T-helper 17 cell (primary cell): ENCODE results near the gene SPATA9. TPM values are rescaled to one million over a fixed set of nuclear protein-coding genes. Genes with fewer than 3 reads are reported as not detected.
"Not testable (repeated sequence)": the region's sequence is repeated elsewhere in the genome, so short reads cannot be mapped to it uniquely, and the experiment has no call there.

Experiments used
- ATAC-seq: fragments of 150-1000 bp; cut with Tn5 transposase; 2 replicates; pipeline ENCODE4 v1.10.0; 2021; ENCODE audit warnings: mild to moderate bottlenecking, moderate library complexity
- DNase-seq, 3 donors: peaks; one replicate each; pipeline versions ENCODE4 v3.0.0 to v3.0.0-alpha.2; 2020 to 2021
- H3K9me3 ChIP-seq: one replicate; pipeline ENCODE4 v1.7.0; 2013; ENCODE audit warnings: low read length, mild to moderate bottlenecking; ENCODE audit not compliant: control insufficient read depth, poor library complexity, severe bottlenecking
- H3K27ac Mint-ChIP-seq: one replicate; pipeline ENCODE4 v1.8.0; 2022; ENCODE audit warnings: mild to moderate bottlenecking, moderate library complexity, mixed read lengths
- H3K27me3 Mint-ChIP-seq: one replicate; pipeline ENCODE4 v1.8.0; 2022; ENCODE audit warnings: mixed read lengths
- H3K36me3 Mint-ChIP-seq: one replicate; pipeline ENCODE4 v1.8.0; 2022; ENCODE audit warnings: low read depth, mixed read lengths
- H3K4me1 Mint-ChIP-seq: one replicate; pipeline ENCODE4 v1.8.0; 2022; ENCODE audit warnings: mild to moderate bottlenecking, mixed read lengths
- H3K4me3 Mint-ChIP-seq: one replicate; pipeline ENCODE4 v1.8.0; 2022; ENCODE audit warnings: mild to moderate bottlenecking, moderate library complexity, mixed read lengths
- total RNA-seq, 4 donors: library from RNA in 2 of 4; stranded (reverse) in 2 of 4; gene quantifications; one replicate each; pipeline ENCODE4 v1.2.3 and lab custom pipeline; 2022 to 2026

The SPATA9 gene
- total RNA-seq, 2 donors from 2014 or later, result not detected

DNA sequence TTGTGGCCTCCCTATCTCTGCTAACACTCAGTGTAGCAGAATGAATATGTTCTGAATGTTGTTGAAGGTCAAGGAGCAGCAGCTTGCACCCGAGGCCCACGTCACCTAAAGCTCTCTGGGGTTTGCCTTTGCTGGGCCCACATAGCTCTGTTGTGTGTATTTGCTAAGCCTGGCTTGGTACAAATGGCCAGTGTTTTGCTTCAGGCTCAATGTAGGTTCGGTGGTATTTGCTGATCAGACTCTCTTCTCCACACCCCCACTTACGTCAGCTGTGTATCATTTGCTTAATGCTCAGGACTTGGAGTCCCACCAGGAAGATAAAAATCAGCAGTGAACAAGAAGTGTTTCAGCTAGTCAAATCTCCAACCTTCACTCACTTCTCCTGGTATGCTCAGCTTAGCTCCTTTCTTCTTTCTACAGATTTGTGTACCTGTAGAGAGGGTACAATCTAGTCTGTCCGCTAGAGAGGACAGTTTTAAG lies 41.0 kb downstream of the SPATA9 start:
- ATAC-seq, result no peak
- DNase-seq, result no peak
- no peaks in the 10 kb centered on the region for H3K9me3 ChIP-seq
- H3K27me3 Mint-ChIP-seq, result peaks cover 11% of the 10 kb centered on the region
- no peak overlapping the region for H3K27ac Mint-ChIP-seq
- no peak overlapping the region for H3K4me3 Mint-ChIP-seq
- H3K36me3 Mint-ChIP-seq, result peaks cover 2% of the 10 kb centered on the region
- H3K4me1 Mint-ChIP-seq, result peaks cover 17% of the 10 kb centered on the region

DNA sequence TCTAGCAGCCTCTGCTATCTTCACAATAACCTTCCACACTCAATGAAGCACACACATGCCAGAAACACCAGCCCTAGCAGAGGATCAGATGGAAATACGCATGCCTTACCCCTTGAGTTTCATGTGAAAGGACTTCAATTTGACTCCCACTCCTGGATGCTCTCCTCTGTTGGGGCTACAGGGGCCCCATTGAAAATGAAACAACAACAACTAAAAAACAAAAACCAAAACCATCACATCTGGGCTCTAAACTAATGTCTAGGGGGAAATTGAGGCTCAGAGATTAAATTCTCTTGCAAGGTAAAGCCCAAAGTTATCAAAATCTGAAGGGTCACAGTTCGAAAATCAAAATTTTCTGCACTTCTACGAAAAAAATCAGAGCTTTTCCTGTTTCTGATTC lies 44.2 kb downstream of the SPATA9 start:
- Mint-ChIP-seq H3K27ac (no peak overlapping the region), H3K4me1 (peaks cover 4% of the 10 kb centered on the region), H3K36me3 (peaks cover 2% of the 10 kb centered on the region), H3K4me3 (no peak overlapping the region), H3K27me3 (peaks cover 16% of the 10 kb centered on the region)
- no peak for ATAC-seq
- DNase-seq, result no peak
- H3K9me3 ChIP-seq, result no peaks in the 10 kb centered on the region

DNA sequence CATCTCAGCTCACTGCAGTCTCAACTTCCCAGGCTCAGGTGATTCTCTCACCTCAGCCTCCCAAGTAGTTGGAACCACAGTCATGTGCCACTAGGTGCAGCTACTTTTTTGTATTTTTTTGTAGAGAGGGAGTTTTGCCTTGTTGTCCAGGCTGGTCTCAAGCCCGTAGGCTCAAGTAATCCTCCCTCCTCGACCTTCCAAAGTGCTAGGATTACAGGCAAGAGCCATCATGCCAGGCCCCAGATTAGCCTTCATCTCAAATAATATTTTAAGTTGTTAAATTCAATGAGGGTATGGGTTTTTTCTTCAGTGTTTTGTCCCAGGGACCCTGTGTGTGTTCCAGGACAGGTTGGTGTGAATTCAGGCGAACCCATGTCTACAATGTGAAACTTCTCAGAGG lies 48.7 kb downstream of the SPATA9 start:
- no peak overlapping the region for H3K4me3 Mint-ChIP-seq
- no peak overlapping the region for H3K27ac Mint-ChIP-seq
- peaks cover 2% of the 10 kb centered on the region for H3K36me3 Mint-ChIP-seq
- H3K27me3 Mint-ChIP-seq, result peaks cover 14% of the 10 kb centered on the region
- peaks cover 21% of the 10 kb centered on the region for H3K4me1 Mint-ChIP-seq
- DNase-seq (no peak), ATAC-seq (no peak)
- H3K9me3 ChIP-seq, result no peaks in the 10 kb centered on the region

DNA sequence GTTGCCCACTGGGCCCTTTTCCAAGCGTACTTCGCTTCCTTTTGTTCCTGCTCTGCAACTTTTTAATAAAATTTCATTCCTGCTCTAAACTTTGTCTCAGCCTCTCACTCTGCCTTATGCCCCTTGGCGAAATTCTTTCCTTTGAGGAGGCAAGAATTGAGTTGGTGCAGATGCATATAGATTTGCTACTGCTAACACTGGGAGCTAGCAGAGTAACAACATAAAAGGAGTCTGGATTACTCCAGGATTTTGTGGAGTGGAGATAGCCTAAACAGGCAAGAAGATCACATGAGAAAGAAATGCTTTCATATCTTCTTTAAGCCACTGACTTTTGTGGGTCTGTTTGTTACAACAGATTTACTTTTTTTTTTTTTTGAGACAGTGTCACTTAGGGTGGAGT lies 49.1 kb downstream of the SPATA9 start:
- no peak overlapping the region for H3K4me3 Mint-ChIP-seq
- H3K36me3 Mint-ChIP-seq, result peaks cover 2% of the 10 kb centered on the region
- H3K27ac Mint-ChIP-seq, result no peak overlapping the region
- peaks cover 21% of the 10 kb centered on the region for H3K4me1 Mint-ChIP-seq
- no peaks in the 10 kb centered on the region for H3K9me3 ChIP-seq
- ATAC-seq, result no peak
- peaks cover 10% of the 10 kb centered on the region for H3K27me3 Mint-ChIP-seq
- no peak for DNase-seq

DNA sequence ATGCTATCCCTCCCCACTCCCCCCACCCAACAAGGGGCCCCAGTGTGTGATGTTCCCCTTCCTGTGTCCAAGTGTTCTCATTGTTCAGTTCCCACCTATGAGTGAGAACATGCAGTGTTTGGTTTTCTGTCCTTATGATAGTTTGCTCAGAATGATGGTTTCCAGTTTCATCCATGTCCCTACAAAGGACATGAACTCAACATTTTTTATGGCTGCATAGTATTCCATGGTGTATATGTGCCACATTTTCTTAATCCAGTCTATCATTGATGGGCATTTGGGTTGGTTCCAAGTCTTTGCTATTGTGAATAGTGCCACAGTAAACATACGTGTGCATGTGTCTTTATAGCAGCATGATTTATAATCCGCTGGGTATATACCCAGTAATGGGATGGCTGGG lies 49.8 kb downstream of the SPATA9 start:
- Mint-ChIP-seq H3K4me1 (peaks cover 17% of the 10 kb centered on the region), H3K27ac (peak overlapping the region; percentile 89)
- H3K27me3 Mint-ChIP-seq, H3K4me3 Mint-ChIP-seq, DNase-seq, H3K9me3 ChIP-seq, H3K36me3 Mint-ChIP-seq, ATAC-seq: not testable (repeated sequence)

DNA sequence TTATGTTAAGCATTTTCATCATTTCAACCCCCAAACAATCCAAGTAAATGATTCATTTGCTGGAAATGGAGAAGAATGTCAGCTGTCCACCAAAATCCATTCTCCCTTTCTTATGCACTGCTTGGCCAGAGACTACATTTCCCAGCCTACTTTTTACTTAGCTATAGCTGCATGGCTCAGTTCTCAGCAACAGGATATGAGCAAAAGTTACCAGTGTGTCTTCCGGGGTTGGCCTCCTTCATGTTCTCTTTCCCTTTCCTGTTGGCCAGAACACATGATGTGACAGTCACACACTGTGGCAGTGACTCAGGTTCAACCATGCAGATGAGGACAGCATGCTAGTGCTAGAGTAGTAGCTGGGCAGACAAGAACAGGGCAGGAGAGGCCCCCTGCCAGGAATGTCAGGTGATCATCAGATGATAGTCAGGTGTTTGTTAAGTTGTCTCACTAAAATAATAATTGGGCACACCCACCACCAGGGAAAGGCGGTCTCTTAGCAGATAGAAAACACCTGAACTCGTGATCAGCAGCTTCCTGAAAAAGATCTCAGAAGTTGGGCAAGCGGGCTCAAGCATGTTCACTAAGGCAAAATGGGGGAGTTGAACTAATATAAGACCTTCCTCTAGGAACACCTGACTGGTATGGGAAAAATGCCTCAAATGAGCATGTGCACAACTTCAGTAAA lies 50.7 kb downstream of the SPATA9 start:
- ATAC-seq, result peak; percentile 99
- peak overlapping the region; percentile 56 for H3K4me3 Mint-ChIP-seq

DNA sequence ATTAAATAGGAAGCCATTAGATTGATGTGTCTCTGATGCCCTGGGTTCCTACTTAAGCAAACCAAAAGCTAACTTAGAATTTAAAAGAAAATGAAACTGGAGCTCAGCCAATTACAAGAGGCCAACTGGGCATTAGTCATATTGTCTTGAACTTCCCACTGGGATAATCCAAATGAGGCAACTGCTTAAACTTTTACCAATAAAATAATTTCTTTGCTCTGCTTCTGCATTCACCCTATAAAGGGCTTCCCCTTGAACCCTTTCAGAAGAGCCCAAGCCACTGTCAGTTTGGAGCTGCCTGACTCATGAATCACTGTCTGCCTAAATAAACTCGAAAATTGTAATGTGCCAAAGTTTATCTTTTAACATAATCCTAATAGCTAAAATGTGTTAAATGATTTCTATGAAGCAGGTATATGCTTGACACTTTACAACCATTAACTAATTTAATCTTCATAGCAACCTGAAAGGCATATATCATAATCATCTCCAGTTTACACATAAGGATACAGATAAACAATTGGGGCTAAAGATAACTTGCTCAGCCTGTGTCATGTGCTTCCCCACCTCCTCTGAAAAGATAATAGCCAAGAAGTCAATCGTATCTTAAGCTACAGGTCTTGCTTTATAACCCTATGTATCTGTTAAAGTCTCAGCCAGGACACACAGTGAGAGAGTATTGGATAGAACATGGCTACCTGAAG lies 51.4 kb downstream of the SPATA9 start:
- Mint-ChIP-seq H3K27ac (peak overlapping the region; percentile 89), H3K36me3 (no peaks in the 10 kb centered on the region), H3K4me3 (peak overlapping the region; percentile 56), H3K4me1 (peaks cover 17% of the 10 kb centered on the region), H3K27me3 (peaks cover 2% of the 10 kb centered on the region)
- ATAC-seq (peak; percentile 1), DNase-seq (no peak)
- no peaks in the 10 kb centered on the region for H3K9me3 ChIP-seq

More for the DNA sequence above, 50.7 kb downstream of the SPATA9 start:
- Mint-ChIP-seq H3K27me3 (peaks cover 5% of the 10 kb centered on the region), H3K4me1 (peaks cover 17% of the 10 kb centered on the region), H3K27ac (peak overlapping the region; percentile 89), H3K36me3 (no peaks in the 10 kb centered on the region)
- H3K9me3 ChIP-seq, result no peaks in the 10 kb centered on the region
- peak; percentile 31 to 58 (median 49) for DNase-seq

DNA sequence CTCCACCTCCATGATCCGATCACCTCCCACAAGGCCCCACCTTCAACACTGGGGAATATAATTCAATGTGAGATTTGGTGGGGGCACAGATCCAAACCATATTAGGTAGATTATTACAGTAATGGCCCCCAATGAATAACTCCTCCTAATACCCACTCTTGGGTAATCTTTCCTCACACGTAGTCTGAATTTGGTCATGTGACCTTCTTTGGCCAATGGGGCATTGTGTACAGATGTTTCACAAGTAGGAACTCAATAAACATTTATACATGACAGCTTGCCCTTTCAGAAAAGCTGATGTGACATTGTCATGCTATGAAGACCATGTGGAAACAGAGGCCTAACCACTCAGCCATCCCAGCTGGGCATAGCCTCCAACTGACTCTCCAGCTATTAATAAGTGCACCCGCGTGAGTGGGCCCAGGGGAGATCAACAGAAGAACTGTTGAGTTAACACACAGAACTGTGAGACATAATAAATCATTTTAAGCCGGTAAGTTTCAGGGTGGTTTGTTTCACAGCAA lies 52.3 kb downstream of the SPATA9 start:
- DNase-seq (no peak), ATAC-seq (no peak)
- H3K27ac Mint-ChIP-seq, result peak overlapping the region; percentile 89
- no peaks in the 10 kb centered on the region for H3K36me3 Mint-ChIP-seq
- H3K27me3 Mint-ChIP-seq, result no peaks in the 10 kb centered on the region
- H3K9me3 ChIP-seq, result no peaks in the 10 kb centered on the region
- H3K4me1 Mint-ChIP-seq, result peaks cover 18% of the 10 kb centered on the region
- H3K4me3 Mint-ChIP-seq, result no peak overlapping the region

DNA sequence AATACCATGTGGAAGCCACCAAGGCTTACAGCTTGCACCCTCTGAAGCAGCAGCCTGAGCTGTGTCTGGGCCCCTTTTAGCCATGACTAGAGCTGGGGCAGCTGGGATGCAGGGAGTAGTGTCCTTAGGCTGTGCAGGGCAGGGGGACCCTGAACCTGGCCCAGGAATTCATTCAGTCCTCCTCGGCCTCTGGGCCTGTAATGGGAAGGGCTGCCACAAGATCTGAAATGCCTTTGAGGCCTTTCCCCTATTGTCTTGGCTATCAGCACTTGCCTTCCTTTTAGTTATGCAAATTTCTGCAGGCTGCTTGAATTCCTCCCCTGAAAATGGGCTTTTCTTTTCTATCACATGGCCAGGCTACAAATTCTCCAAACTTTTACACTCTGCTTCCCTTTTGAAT lies 53.9 kb downstream of the SPATA9 start:
- H3K36me3 Mint-ChIP-seq, result no peaks in the 10 kb centered on the region
- peaks cover 21% of the 10 kb centered on the region for H3K4me1 Mint-ChIP-seq
- no peak overlapping the region for H3K27ac Mint-ChIP-seq
- H3K27me3 Mint-ChIP-seq, result no peaks in the 10 kb centered on the region
- H3K4me3 Mint-ChIP-seq, result no peak overlapping the region
- no peak for ATAC-seq
- no peak for DNase-seq
- no peaks in the 10 kb centered on the region for H3K9me3 ChIP-seq

DNA sequence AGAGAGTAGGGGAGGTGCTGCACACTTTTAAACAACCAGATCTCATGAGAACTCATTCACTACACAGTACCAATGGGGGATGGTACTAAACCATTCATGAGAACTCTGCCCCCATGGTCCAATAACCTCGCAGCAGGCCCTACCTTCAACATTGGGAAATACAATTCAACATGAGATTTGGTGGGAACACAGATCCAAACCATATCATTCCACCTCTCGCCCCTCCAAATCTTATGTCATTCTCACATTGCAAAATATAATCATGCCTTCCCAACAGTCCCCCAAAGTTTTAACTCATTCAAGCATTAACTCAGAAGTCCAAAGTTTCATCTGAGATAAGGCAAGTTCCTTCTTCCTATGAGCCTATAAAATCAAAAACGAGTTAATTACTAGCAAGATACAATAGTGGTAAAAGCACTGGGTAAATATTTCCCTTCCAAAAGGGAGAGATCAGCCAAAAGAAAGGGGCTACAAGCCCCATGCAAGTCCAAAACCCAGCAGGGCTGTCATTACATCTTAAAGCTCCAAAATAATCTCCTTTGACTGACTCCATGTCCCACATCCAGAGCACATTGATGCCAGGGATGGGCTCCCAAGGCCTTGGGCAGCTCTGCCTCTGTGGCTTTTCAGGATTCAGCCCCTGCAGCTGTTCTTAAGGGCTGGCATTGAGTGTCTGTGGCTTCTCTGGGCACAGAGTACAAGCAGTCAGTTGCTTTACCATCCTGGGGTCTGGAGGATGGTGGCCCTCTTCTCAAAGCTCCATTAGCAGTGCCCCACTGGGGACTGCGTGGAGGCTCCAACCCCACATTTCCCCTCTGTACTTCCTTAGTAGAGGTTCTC lies 54.6 kb downstream of the SPATA9 start:
- DNase-seq, result no peak
- H3K4me3 Mint-ChIP-seq, result no peak overlapping the region
- H3K27me3 Mint-ChIP-seq, result no peaks in the 10 kb centered on the region
- H3K9me3 ChIP-seq, result no peaks in the 10 kb centered on the region
- no peaks in the 10 kb centered on the region for H3K36me3 Mint-ChIP-seq
- ATAC-seq, result no peak
- peaks cover 27% of the 10 kb centered on the region for H3K4me1 Mint-ChIP-seq
- H3K27ac Mint-ChIP-seq, result no peak overlapping the region

DNA sequence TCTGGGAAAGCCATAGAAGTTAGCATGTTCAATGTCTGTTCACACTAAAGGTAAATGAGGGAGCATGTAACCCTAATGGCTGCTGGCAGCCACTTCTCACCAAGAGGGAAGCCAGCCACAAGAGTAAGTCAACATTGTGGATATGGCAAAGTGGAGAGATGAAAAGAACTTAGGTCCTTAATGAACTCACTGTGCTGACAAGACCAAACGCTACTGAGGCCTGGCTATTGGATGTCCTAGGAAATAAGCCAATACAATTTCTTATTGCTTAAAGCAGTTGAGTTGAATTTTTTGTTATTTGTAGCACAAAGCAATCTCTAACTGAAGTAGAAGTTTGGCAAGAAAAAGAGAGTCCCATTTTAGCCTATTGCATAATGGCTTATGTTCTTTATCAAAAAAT lies 56.1 kb downstream of the SPATA9 start:
- ATAC-seq, result no peak
- Mint-ChIP-seq H3K27ac (no peak overlapping the region), H3K4me1 (peaks cover 30% of the 10 kb centered on the region), H3K4me3 (no peak overlapping the region), H3K27me3 (no peaks in the 10 kb centered on the region), H3K36me3 (no peaks in the 10 kb centered on the region)
- DNase-seq, result no peak
- H3K9me3 ChIP-seq, result no peaks in the 10 kb centered on the region

DNA sequence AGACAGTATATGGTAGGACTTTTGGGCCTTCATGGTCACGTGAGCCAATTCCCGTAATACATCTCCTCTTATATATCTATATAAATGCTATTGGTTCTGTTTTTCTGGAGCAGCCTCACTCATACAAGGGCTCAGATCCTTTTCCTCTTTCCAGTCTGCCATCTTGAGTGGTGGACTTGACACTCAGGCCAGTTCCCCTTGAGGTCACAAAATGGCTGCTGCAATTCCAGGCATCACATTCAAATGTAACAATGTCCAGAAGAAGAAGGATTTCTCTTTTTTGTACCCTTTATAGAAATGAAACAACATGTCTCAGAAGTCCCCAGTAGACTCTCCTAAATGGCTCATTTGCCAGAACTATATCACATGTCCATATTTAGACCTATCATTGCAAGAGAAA lies 58.4 kb downstream of the SPATA9 start:
- Mint-ChIP-seq H3K27ac (peak overlapping the region; percentile 91), H3K4me3 (no peak overlapping the region), H3K36me3 (no peaks in the 10 kb centered on the region), H3K27me3 (no peaks in the 10 kb centered on the region), H3K4me1 (peaks cover 32% of the 10 kb centered on the region)
- DNase-seq, result no peak
- H3K9me3 ChIP-seq, result no peaks in the 10 kb centered on the region
- no peak for ATAC-seq

DNA sequence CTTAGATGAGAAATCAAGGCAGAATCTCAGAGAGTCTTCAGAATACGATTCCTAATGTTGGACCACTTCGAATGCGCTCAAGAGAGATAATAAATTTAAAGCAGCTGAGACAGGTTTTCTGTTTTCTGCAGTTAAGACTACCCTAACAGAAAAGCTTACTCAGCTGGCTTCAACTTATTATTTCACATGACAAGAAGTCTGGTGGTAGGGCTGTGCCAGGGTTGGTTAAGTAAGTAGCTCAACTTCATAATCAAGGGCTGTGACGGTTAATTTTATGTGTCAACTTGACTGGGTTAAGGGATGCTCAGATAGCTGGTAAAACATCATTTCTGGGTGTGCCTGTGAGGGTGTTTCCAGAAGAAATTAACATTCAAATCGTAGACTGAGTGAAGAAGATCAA lies 59.1 kb downstream of the SPATA9 start:
- H3K9me3 ChIP-seq, result no peaks in the 10 kb centered on the region
- Mint-ChIP-seq H3K4me1 (peaks cover 38% of the 10 kb centered on the region), H3K36me3 (no peaks in the 10 kb centered on the region), H3K4me3 (no peak overlapping the region), H3K27me3 (no peaks in the 10 kb centered on the region), H3K27ac (peak overlapping the region; percentile 91)
- no peak for DNase-seq
- no peak for ATAC-seq
